ENCODE data around the gene TNFRSF6B. TPM values are rescaled to one million over a fixed set of nuclear protein-coding genes. Genes with fewer than 3 reads are reported as not detected.

Gene TNFRSF6B
- total and polyA plus RNA-seq, 2 donors (not counting 3 experiments of a cell fraction or from before 2014, with no cell fraction given) = 0.69 to 11.3 TPM

DNA sequence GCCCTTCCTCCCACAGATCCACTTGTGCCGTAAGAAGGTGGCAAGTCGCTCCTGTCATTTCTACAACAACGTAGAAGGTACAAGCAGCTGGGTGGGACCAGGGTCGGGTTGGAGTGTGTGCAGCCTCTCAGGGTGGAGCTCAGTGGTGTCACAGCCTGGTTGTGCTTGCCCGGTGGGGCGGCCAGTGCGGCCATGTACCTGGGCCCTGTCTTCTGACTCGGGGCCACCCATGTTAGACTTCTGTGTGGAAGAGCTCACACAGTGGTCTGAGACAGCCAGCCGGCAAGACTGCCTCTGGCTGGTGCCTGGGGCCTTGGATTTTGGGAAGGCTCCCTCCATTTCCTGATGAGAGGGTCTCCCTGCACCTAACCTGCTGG, 33.7 kb upstream of the TNFRSF6B start:
- ChIA-PET POLR2A (no interaction called here), CTCF (interaction anchor here (1.4 to 2.6 kb wide), 2 partner anchors 10 to 19 kb away, joined by 3 to 11 read pairs; no protein-coding TSS in a partner anchor)
- Histone ChIP-seq H3K9me1 (replicated peaks; ENCODE audit: control insufficient read depth, extremely low read depth, insufficient read depth, low read length) (no peaks in the 10 kb centered on the region), H3K9me3 (replicated peaks; ENCODE audit: control insufficient read depth, insufficient read depth, low read length) (no peaks in the 10 kb centered on the region), H3K4me2 (ENCODE audit: insufficient read depth, low read length) (no peak overlapping the region), H3K9ac (replicated peaks; ENCODE audit: extremely low read depth, insufficient read depth, low read length) (no peak overlapping the region), H2AFZ (ENCODE audit: low read depth, low read length) (no peak overlapping the region), H4K20me1 (replicated peaks; ENCODE audit: control insufficient read depth, extremely low read depth, insufficient read depth, low read length) (no peaks in the 10 kb centered on the region), H3K27me3 (ENCODE audit: control insufficient read depth in 2 of 2, insufficient read depth in 2 of 2, low read length in 2 of 2) (no peaks in the 10 kb centered on the region), H3K27ac (ENCODE audit: insufficient read depth, low read depth, low read length) (no peak overlapping the region), H3K4me1 (ENCODE audit: control insufficient read depth, extremely low read depth, insufficient read depth, low read length) (peaks cover 8% of the 10 kb centered on the region), H3K36me3 (ENCODE audit: control insufficient read depth in 2 of 2, extremely low read depth in 1 of 2, insufficient read depth in 2 of 2, low read length in 2 of 2) (peaks cover 2 to 34% of the 10 kb centered on the region in 2 experiments), H3K4me3 (replicated peaks in 1 of 3; ENCODE audit: insufficient read depth in 1 of 3, low read depth in 1 of 3, low read length in 3 of 3) (no peak overlapping the region), H3K79me2 (ENCODE audit: control insufficient read depth, insufficient read depth, low read length) (peaks cover 18% of the 10 kb centered on the region)
- intact Hi-C loops (cut with micrococcal nuclease) (no loop called here), dilution Hi-C loops (cut with MboI; ENCODE audit: extremely low pct_ligation_motif_present, low sequenced_read_pairs) (no loop called here)
- no peak for FAIRE-seq
- DNase-seq (ENCODE audit: low read depth, low spot score) = no peak
- TF ChIP-seq GATA2 (IDR thresholded peaks at IDR 0.05; ENCODE audit: insufficient read depth, insufficient read length, low read depth, low read length) = no peak
- no peak for TF ChIP-seq MAX (IDR thresholded peaks at IDR 0.05; ENCODE audit: insufficient read depth, insufficient read length)
- TF ChIP-seq JUN (IDR thresholded peaks at IDR 0.05; ENCODE audit: borderline replicate concordance, insufficient read depth, insufficient read length, low read depth) = no peak
- TF ChIP-seq POLR2AphosphoS5 (IDR thresholded peaks at IDR 0.05; ENCODE audit: insufficient read depth, low read depth, low read length) = no peak
- TF ChIP-seq MYC (IDR thresholded peaks at IDR 0.05; ENCODE audit: low read depth, low read length) = no peak
- no peak for TF ChIP-seq EZH2 (IDR thresholded peaks at IDR 0.05; ENCODE audit: borderline replicate concordance, low read depth, low read length, severe bottlenecking)
- TF ChIP-seq FOS (IDR thresholded peaks at IDR 0.05; ENCODE audit: borderline replicate concordance, insufficient read depth, low read length) = no peak
- TF ChIP-seq CTCF (IDR thresholded peaks at IDR 0.05; ENCODE audit: extremely low read depth in 1 of 2, insufficient read depth in 1 of 2, low read depth in 1 of 2, low read length in 2 of 2) = no peak
- TF ChIP-seq POLR2A (IDR thresholded peaks at IDR 0.05; ENCODE audit: low read depth, low read length) = no peak
- BruUV-seq (replicated peaks) = no TSS peak
